Neural cell (in vitro differentiated cells): ENCODE results near the gene COL20A1. TPM values are rescaled to one million over a fixed set of nuclear protein-coding genes. Genes with fewer than 3 reads are reported as not detected.

Source experiments
- H2AFZ ChIP-seq: fragments of 200-600, 300-800 bp; sonication (generic), shearing (Covaris generic); 2 replicates; pipeline ENCODE4 v1.6.0; 2014; ENCODE audit warnings: low read depth, mild to moderate bottlenecking, antibody characterized with exemption, low read length, moderate library complexity
- H3F3A ChIP-seq: fragments of 200-600 bp; shearing (Covaris generic); 2 replicates; pipeline ENCODE4 v1.6.1; 2016; ENCODE audit warnings: mild to moderate bottlenecking, moderate library complexity, mixed read lengths, antibody characterized with exemption, low read length; ENCODE audit not compliant: insufficient read depth, poor library complexity, severe bottlenecking
- H3K27ac ChIP-seq: fragments of 200-600, 300-800 bp; sonication (generic), shearing (Covaris generic); 2 replicates; pipeline ENCODE4 v1.5.1; 2014; ENCODE audit warnings: mild to moderate bottlenecking, low read length, moderate library complexity
- H3K27me3 ChIP-seq: fragments of 300-800, 200-600 bp; sonication (generic), shearing (Covaris generic); 2 replicates; pipeline ENCODE4 v1.6.0; 2014; ENCODE audit warnings: mild to moderate bottlenecking, low read depth, low read length, moderate library complexity; ENCODE audit not compliant: insufficient read depth
- H3K36me3 ChIP-seq: fragments of 300-800, 200-600 bp; sonication (generic), shearing (Covaris generic); 2 replicates; pipeline ENCODE4 v1.5.1; 2014; ENCODE audit warnings: mild to moderate bottlenecking, antibody characterized with exemption, low read length, moderate library complexity; ENCODE audit not compliant: insufficient read depth
- H3K4me2 ChIP-seq: fragments of 300-800, 200-600 bp; sonication (generic), shearing (Covaris generic); 2 replicates; pipeline ENCODE4 v1.6.0; 2014; ENCODE audit warnings: mild to moderate bottlenecking, low read length
- H3K4me3 ChIP-seq: fragments of 300-800, 200-600 bp; sonication (generic), shearing (Covaris generic); 2 replicates; pipeline ENCODE4 v1.5.1; 2014; ENCODE audit warnings: mild to moderate bottlenecking, low read length, moderate library complexity
- H3K79me2 ChIP-seq: fragments of 200-600 bp; shearing (Covaris generic); replicated peaks from 2 replicates; pipeline ENCODE4 v1.6.0; 2014; ENCODE audit warnings: mild to moderate bottlenecking, low read length, moderate library complexity; ENCODE audit not compliant: insufficient read depth
- H3K9ac ChIP-seq: fragments of 300-800, 200-600 bp; sonication (generic), shearing (Covaris generic); 2 replicates; pipeline ENCODE4 v1.6.1; 2016; ENCODE audit warnings: mild to moderate bottlenecking, low read length, mixed read lengths
- H3K9me2 ChIP-seq: fragments of 200-600 bp; shearing (Covaris generic); 2 replicates; pipeline ENCODE4 v1.6.1; 2016; ENCODE audit warnings: mild to moderate bottlenecking, low read length, mixed read lengths; ENCODE audit not compliant: insufficient read depth
- H3K9me3 ChIP-seq: fragments of 200-600, 300-800 bp; sonication (generic), shearing (Covaris generic); 2 replicates; pipeline ENCODE4 v1.6.1; 2016; ENCODE audit warnings: mild to moderate bottlenecking, mixed run types, low read length, moderate library complexity, mixed read lengths
- H4K20me1 ChIP-seq: fragments of 200-600 bp; shearing (Covaris generic); 2 replicates; pipeline ENCODE4 v1.6.1; 2016; ENCODE audit warnings: mild to moderate bottlenecking, mixed run types; ENCODE audit not compliant: insufficient read depth
- CTCF ChIP-seq: fragments of 450-650 bp; IDR thresholded peaks from 2 replicates; pipeline ENCODE4 v1.5.1; 2014; ENCODE audit warnings: antibody characterized with exemption, mild to moderate bottlenecking, moderate library complexity; ENCODE audit not compliant: poor library complexity, severe bottlenecking
- EP300 ChIP-seq: fragments of 450-650 bp; conservative IDR thresholded peaks from 2 replicates; pipeline ENCODE4 v1.6.1; 2014; ENCODE audit warnings: antibody characterized with exemption, mild to moderate bottlenecking, moderate library complexity; ENCODE audit not compliant: poor library complexity, severe bottlenecking
- EZH2 ChIP-seq: fragments of 200-600, 300-800 bp; shearing (Covaris generic), sonication (generic); IDR thresholded peaks from 2 replicates; pipeline ENCODE4 v1.6.1; 2014; ENCODE audit warnings: antibody characterized with exemption, low read length, borderline replicate concordance, mild to moderate bottlenecking; ENCODE audit not compliant: insufficient read depth, poor library complexity, severe bottlenecking
- MXI1 ChIP-seq: fragments of 450-650 bp; conservative IDR thresholded peaks from 2 replicates; pipeline ENCODE4 v1.6.1; 2014; ENCODE audit warnings: antibody characterized with exemption, mild to moderate bottlenecking; ENCODE audit not compliant: poor library complexity, severe bottlenecking
- POLR2AphosphoS5 ChIP-seq: IDR thresholded peaks from 2 replicates; pipeline ENCODE4 v1.6.1; 2012
- RAD21 ChIP-seq: fragments of 450-650 bp; conservative IDR thresholded peaks from 2 replicates; pipeline ENCODE4 v1.6.1; 2014; ENCODE audit warnings: antibody characterized with exemption, mild to moderate bottlenecking, moderate library complexity
- REST ChIP-seq: IDR thresholded peaks from 2 replicates; pipeline ENCODE4 v1.6.1; 2012; ENCODE audit warnings: borderline replicate concordance
- SMC3 ChIP-seq: fragments of 450-650 bp; conservative IDR thresholded peaks from 2 replicates; pipeline ENCODE4 v1.6.1; 2014; ENCODE audit warnings: antibody characterized with exemption, mild to moderate bottlenecking, moderate library complexity; ENCODE audit not compliant: poor library complexity
- TAF1 ChIP-seq: IDR thresholded peaks from 2 replicates; pipeline ENCODE4 v1.6.1; 2012; ENCODE audit warnings: low read depth
- polyA plus RNA-seq: library from polyadenylated mRNA; depleted of rRNA; stranded (reverse); fragments of >200 nt; gene quantifications from 2 replicates; pipeline ENCODE4 v1.2.3, GENCODE V29; 2014

The COL20A1 gene
- polyA plus RNA-seq, 1 donor from 2014 or later: 1.1 TPM

GRCh38 chr20:63350196-63350595 lies 57.2 kb downstream of the COL20A1 start:
- H3K36me3 ChIP-seq: no peaks in the 10 kb centered on the region
- no peaks in the 10 kb centered on the region for H3K9me2 ChIP-seq
- H3K4me2 ChIP-seq: no peak overlapping the region
- no peak overlapping the region for H3K9ac ChIP-seq
- no peak overlapping the region for H2AFZ ChIP-seq
- H3K27ac ChIP-seq: no peak overlapping the region
- no peaks in the 10 kb centered on the region for H3K27me3 ChIP-seq
- TF ChIP-seq EZH2 (no peak), RAD21 (no peak), SMC3 (no peak), POLR2AphosphoS5 (no peak), CTCF (no peak), EP300 (no peak), MXI1 (no peak), TAF1 (no peak), REST (no peak)
- H4K20me1 ChIP-seq: no peaks in the 10 kb centered on the region
- no peaks in the 10 kb centered on the region for H3K9me3 ChIP-seq
- no peaks in the 10 kb centered on the region for H3F3A ChIP-seq
- H3K79me2 ChIP-seq: no peaks in the 10 kb centered on the region
- H3K4me3 ChIP-seq: no peak overlapping the region

GRCh38 chr20:63350597-63351325 lies 57.8 kb downstream of the COL20A1 start:
- Histone ChIP-seq H3K4me3 (no peak overlapping the region), H3F3A (no peaks in the 10 kb centered on the region), H2AFZ (no peak overlapping the region), H3K9ac (no peak overlapping the region), H3K79me2 (no peaks in the 10 kb centered on the region), H3K36me3 (no peaks in the 10 kb centered on the region), H3K27me3 (no peaks in the 10 kb centered on the region), H3K4me2 (no peak overlapping the region), H3K9me2 (no peaks in the 10 kb centered on the region), H3K9me3 (no peaks in the 10 kb centered on the region), H4K20me1 (no peaks in the 10 kb centered on the region), H3K27ac (no peak overlapping the region)
- TF ChIP-seq EZH2 (no peak), MXI1 (no peak), REST (no peak), RAD21 (no peak), EP300 (no peak), CTCF (no peak), TAF1 (no peak), SMC3 (no peak), POLR2AphosphoS5 (no peak)
